ENCODE measurements around the gene CDCP1.

DNA sequence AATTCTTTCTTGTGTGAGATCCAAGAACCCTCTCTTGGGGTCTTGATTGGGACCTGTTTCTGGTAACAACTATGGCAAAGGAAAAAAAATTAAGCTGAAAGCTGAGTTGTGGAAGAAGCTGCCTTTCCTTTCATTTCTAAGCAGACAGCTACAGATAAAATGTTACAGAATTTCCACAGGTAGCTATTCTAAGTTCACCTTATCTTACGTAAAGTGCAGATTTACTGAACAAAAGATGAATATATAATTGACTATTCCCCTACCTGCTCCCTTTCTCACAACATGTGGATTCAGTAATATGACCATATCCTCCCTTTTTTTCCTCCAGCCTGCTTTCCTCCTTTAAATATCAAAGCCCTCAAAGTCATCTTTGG is 83.5 kb downstream of the CDCP1 start:
- TF ChIP-seq POLR2A (IDR thresholded peaks at IDR 0.05) (no peak), POLR2AphosphoS5 (IDR thresholded peaks at IDR 0.05) (no peak)
- TF ChIP-seq, protein P1, sequence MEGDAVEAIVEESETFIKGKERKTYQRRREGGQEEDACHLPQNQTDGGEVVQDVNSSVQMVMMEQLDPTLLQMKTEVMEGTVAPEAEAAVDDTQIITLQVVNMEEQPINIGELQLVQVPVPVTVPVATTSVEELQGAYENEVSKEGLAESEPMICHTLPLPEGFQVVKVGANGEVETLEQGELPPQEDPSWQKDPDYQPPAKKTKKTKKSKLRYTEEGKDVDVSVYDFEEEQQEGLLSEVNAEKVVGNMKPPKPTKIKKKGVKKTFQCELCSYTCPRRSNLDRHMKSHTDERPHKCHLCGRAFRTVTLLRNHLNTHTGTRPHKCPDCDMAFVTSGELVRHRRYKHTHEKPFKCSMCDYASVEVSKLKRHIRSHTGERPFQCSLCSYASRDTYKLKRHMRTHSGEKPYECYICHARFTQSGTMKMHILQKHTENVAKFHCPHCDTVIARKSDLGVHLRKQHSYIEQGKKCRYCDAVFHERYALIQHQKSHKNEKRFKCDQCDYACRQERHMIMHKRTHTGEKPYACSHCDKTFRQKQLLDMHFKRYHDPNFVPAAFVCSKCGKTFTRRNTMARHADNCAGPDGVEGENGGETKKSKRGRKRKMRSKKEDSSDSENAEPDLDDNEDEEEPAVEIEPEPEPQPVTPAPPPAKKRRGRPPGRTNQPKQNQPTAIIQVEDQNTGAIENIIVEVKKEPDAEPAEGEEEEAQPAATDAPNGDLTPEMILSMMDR (IDR thresholded peaks at IDR 0.05), result no peak

Measured in transverse colon (tissue), 4 donors.